ENCODE data around the gene GRID2. TPM values are rescaled to one million over a fixed set of nuclear protein-coding genes. Genes with fewer than 3 reads are reported as not detected.

The GRID2 gene
- polyA plus RNA-seq, 1 donor (not counting 4 experiments of a cell fraction or from before 2014, with no cell fraction given) = not detected

- H3K79me2 ChIP-seq (ENCODE audit: control insufficient read depth, insufficient read depth, low read length) = no peaks in the 10 kb centered on the region
- DNase-seq (ENCODE audit: low read depth, low spot score) (no peak), FAIRE-seq (no peak)
- no peak overlapping the region for H2AFZ ChIP-seq (ENCODE audit: control insufficient read depth, low read length)
- no peak overlapping the region for H3K4me2 ChIP-seq (ENCODE audit: control insufficient read depth, extremely low read depth, insufficient read depth, low read depth, low read length)
- no peak for TF ChIP-seq EZH2 (IDR thresholded peaks at IDR 0.05; ENCODE audit: low read length)
- no peak for TF ChIP-seq CTCF (optimal IDR thresholded peaks at IDR 0.05 in 1 of 3, IDR thresholded peaks at IDR 0.05 in 1 of 3, conservative IDR thresholded peaks at IDR 0.05 in 1 of 3; ENCODE audit: extremely low read depth in 1 of 3, insufficient read depth in 2 of 3, low read length in 3 of 3)
- no peaks in the 10 kb centered on the region for H3K36me3 ChIP-seq (ENCODE audit: control insufficient read depth in 2 of 2, extremely low read depth in 1 of 2, insufficient read depth in 2 of 2, low read length in 2 of 2)
- no peaks in the 10 kb centered on the region for H3K27me3 ChIP-seq (ENCODE audit: control insufficient read depth, extremely low read depth, insufficient read depth, low read length)
- no peaks in the 10 kb centered on the region for H3K9me1 ChIP-seq (ENCODE audit: control insufficient read depth, extremely low read depth, insufficient read depth, low read length)
- H3K9ac ChIP-seq (ENCODE audit: control insufficient read depth, extremely low read depth, insufficient read depth, low read length) = no peak overlapping the region
- H3K9me3 ChIP-seq (ENCODE audit: control insufficient read depth, low read depth, low read length) = no peaks in the 10 kb centered on the region
- no peak overlapping the region for H3K27ac ChIP-seq (ENCODE audit: control insufficient read depth, insufficient read depth, low read length)
- H4K20me1 ChIP-seq (ENCODE audit: control insufficient read depth, extremely low read depth, insufficient read depth, low read length) = no peaks in the 10 kb centered on the region
- H3K4me3 ChIP-seq (ENCODE audit: control insufficient read depth in 2 of 3, extremely low read depth in 1 of 3, insufficient read depth in 2 of 3, low read depth in 1 of 3, low read length in 3 of 3) = no peak overlapping the region
- H3K4me1 ChIP-seq (ENCODE audit: control insufficient read depth, extremely low read depth, insufficient read depth, low read length) = no peaks in the 10 kb centered on the region
- dilution Hi-C loops (cut with MboI; ENCODE audit: extremely low pct_ligation_motif_present, low sequenced_read_pairs) = no loop called here
Observed at GRCh38 chr4:93030670-93031069, 726.9 kb downstream of the GRID2 start.

GRCh38 chr4:93031431-93032098 lies 727.8 kb downstream of the GRID2 start:
- H3K4me2 ChIP-seq (ENCODE audit: control insufficient read depth, extremely low read depth, insufficient read depth, low read depth, low read length) = no peak overlapping the region
- no peak overlapping the region for H2AFZ ChIP-seq (ENCODE audit: control insufficient read depth, low read length)
- no peaks in the 10 kb centered on the region for H3K27me3 ChIP-seq (ENCODE audit: control insufficient read depth, extremely low read depth, insufficient read depth, low read length)
- H3K36me3 ChIP-seq (ENCODE audit: control insufficient read depth in 2 of 2, extremely low read depth in 1 of 2, insufficient read depth in 2 of 2, low read length in 2 of 2) = no peaks in the 10 kb centered on the region
- dilution Hi-C loops (cut with MboI; ENCODE audit: extremely low pct_ligation_motif_present, low sequenced_read_pairs) = no loop called here
- H4K20me1 ChIP-seq (ENCODE audit: control insufficient read depth, extremely low read depth, insufficient read depth, low read length) = no peaks in the 10 kb centered on the region
- H3K4me1 ChIP-seq (ENCODE audit: control insufficient read depth, extremely low read depth, insufficient read depth, low read length) = no peaks in the 10 kb centered on the region
- no peaks in the 10 kb centered on the region for H3K79me2 ChIP-seq (ENCODE audit: control insufficient read depth, insufficient read depth, low read length)
- no peaks in the 10 kb centered on the region for H3K9me3 ChIP-seq (ENCODE audit: control insufficient read depth, low read depth, low read length)
- no peak overlapping the region for H3K9ac ChIP-seq (ENCODE audit: control insufficient read depth, extremely low read depth, insufficient read depth, low read length)
- H3K27ac ChIP-seq (ENCODE audit: control insufficient read depth, insufficient read depth, low read length) = no peak overlapping the region
- FAIRE-seq (no peak), DNase-seq (ENCODE audit: low read depth, low spot score) (no peak)
- H3K4me3 ChIP-seq (ENCODE audit: control insufficient read depth in 2 of 3, extremely low read depth in 1 of 3, insufficient read depth in 2 of 3, low read depth in 1 of 3, low read length in 3 of 3) = no peak overlapping the region
- H3K9me1 ChIP-seq (ENCODE audit: control insufficient read depth, extremely low read depth, insufficient read depth, low read length) = no peaks in the 10 kb centered on the region
- TF ChIP-seq EZH2 (IDR thresholded peaks at IDR 0.05; ENCODE audit: low read length) (no peak), CTCF (optimal IDR thresholded peaks at IDR 0.05 in 1 of 3, IDR thresholded peaks at IDR 0.05 in 1 of 3, conservative IDR thresholded peaks at IDR 0.05 in 1 of 3; ENCODE audit: extremely low read depth in 1 of 3, insufficient read depth in 2 of 3, low read length in 3 of 3) (no peak)
